ENCODE measurements around the gene PLA2G3. TPM values are rescaled to one million over a fixed set of nuclear protein-coding genes. Genes with fewer than 3 reads are reported as not detected.

Gene PLA2G3
- total and polyA plus RNA-seq, 2 of the 13 experiments (the other 11 are each of a cell fraction or from before 2014, with no cell fraction given), result 0.12 to 0.42 TPM

GRCh38 chr22:31107178-31107893 is 33.0 kb downstream of the PLA2G3 start, which contains the start of gene SELENOM (continued):
- 0 out of 2 replicates have a peak, but pooled peaks have one; percentile 76 for TF ChIP-seq ZNF567 (CRISPR knock-in tag; IDR thresholded peaks at IDR 0.05; ENCODE audit: borderline replicate concordance)
- peak; percentile 57 for TF ChIP-seq HDAC1 (CRISPR knock-in tag; IDR thresholded peaks at IDR 0.05)
- TF ChIP-seq HIVEP1 (CRISPR knock-in tag; IDR thresholded peaks at IDR 0.05), result 0 out of 2 replicates have a peak, but pooled peaks have one; percentile 13
- TF ChIP-seq ZMYM4 (CRISPR knock-in tag; IDR thresholded peaks at IDR 0.05), result 0 out of 2 replicates have a peak, but pooled peaks have one; percentile 23
- TF ChIP-seq TRIM22 (IDR thresholded peaks at IDR 0.05), result no peak
- 0 out of 2 replicates have a peak, but pooled peaks have one; percentile 20 for TF ChIP-seq SALL1 (CRISPR knock-in tag; IDR thresholded peaks at IDR 0.05)
- TF ChIP-seq ZSCAN9 (CRISPR knock-in tag; IDR thresholded peaks at IDR 0.05; ENCODE audit: borderline replicate concordance), result peak; percentile 66; the same call in 1 of the 2 replicates
- TF ChIP-seq ZEB1 (IDR thresholded peaks at IDR 0.05; ENCODE audit: insufficient replicate concordance, low read depth), result no peak
- TF ChIP-seq ZNF501 (CRISPR knock-in tag; IDR thresholded peaks at IDR 0.05), result peak; percentile 65; the same call in 1 of the 2 replicates
- TF ChIP-seq RAD21 (CRISPR knock-in tag; IDR thresholded peaks at IDR 0.05), result peak; percentile 90
- TF ChIP-seq GTF2F1 (IDR thresholded peaks at IDR 0.05; ENCODE audit: low read length), result no peak
- peak; percentile 41; the same call in 1 of the 3 replicates for TF ChIP-seq MXI1 (IDR thresholded peaks at IDR 0.05; ENCODE audit: borderline replicate concordance, low read depth, low read length)
- TF ChIP-seq KLF6 (CRISPR knock-in tag; IDR thresholded peaks at IDR 0.05), result 0 out of 2 replicates have a peak, but pooled peaks have one; percentile 35
- no peak for TF ChIP-seq SP1 (IDR thresholded peaks at IDR 0.05)
- peak; percentile 65 for TF ChIP-seq SP1 (CRISPR knock-in tag; IDR thresholded peaks at IDR 0.05)
- TF ChIP-seq HNRNPH1 (optimal IDR thresholded peaks at IDR 0.05; ENCODE audit: low read depth, low read length), result no peak
- no peak for TF ChIP-seq ZNF12 (CRISPR knock-in tag; IDR thresholded peaks at IDR 0.05)
- 0 out of 2 replicates have a peak, but pooled peaks have one; percentile 54 for TF ChIP-seq ZNF225 (CRISPR knock-in tag; IDR thresholded peaks at IDR 0.05)
- 0 out of 2 replicates have a peak, but pooled peaks have one; percentile 17 for TF ChIP-seq TBX2 (CRISPR knock-in tag; IDR thresholded peaks at IDR 0.05; ENCODE audit: borderline replicate concordance)
- TF ChIP-seq, protein P1, sequence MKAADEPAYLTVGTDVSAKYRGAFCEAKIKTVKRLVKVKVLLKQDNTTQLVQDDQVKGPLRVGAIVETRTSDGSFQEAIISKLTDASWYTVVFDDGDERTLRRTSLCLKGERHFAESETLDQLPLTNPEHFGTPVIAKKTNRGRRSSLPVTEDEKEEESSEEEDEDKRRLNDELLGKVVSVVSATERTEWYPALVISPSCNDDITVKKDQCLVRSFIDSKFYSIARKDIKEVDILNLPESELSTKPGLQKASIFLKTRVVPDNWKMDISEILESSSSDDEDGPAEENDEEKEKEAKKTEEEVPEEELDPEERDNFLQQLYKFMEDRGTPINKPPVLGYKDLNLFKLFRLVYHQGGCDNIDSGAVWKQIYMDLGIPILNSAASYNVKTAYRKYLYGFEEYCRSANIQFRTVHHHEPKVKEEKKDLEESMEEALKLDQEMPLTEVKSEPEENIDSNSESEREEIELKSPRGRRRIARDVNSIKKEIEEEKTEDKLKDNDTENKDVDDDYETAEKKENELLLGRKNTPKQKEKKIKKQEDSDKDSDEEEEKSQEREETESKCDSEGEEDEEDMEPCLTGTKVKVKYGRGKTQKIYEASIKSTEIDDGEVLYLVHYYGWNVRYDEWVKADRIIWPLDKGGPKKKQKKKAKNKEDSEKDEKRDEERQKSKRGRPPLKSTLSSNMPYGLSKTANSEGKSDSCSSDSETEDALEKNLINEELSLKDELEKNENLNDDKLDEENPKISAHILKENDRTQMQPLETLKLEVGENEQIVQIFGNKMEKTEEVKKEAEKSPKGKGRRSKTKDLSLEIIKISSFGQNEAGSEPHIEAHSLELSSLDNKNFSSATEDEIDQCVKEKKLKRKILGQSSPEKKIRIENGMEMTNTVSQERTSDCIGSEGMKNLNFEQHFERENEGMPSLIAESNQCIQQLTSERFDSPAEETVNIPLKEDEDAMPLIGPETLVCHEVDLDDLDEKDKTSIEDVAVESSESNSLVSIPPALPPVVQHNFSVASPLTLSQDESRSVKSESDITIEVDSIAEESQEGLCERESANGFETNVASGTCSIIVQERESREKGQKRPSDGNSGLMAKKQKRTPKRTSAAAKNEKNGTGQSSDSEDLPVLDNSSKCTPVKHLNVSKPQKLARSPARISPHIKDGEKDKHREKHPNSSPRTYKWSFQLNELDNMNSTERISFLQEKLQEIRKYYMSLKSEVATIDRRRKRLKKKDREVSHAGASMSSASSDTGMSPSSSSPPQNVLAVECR (CRISPR knock-in tag; IDR thresholded peaks at IDR 0.05; ENCODE audit: borderline replicate concordance), result peak; percentile 37; the same call in 1 of the 2 replicates
- TF ChIP-seq SP5 (CRISPR knock-in tag; IDR thresholded peaks at IDR 0.05; ENCODE audit: borderline replicate concordance, low read depth), result peak; percentile 36; the same call in 1 of the 2 replicates
- no peak for TF ChIP-seq HMG20A (CRISPR knock-in tag; IDR thresholded peaks at IDR 0.05; ENCODE audit: borderline replicate concordance)
- peak; percentile 43 for TF ChIP-seq TEAD3 (CRISPR knock-in tag; optimal IDR thresholded peaks at IDR 0.05; ENCODE audit: borderline replicate concordance)
- TF ChIP-seq SMAD3 (CRISPR knock-in tag; IDR thresholded peaks at IDR 0.05), result 0 out of 2 replicates have a peak, but pooled peaks have one; percentile 29
- TF ChIP-seq SOX6 (IDR thresholded peaks at IDR 0.05), result no peak
- peak; percentile 28; the same call in 1 of the 2 replicates for TF ChIP-seq SOX6 (CRISPR knock-in tag; IDR thresholded peaks at IDR 0.05)
- TF ChIP-seq ZNF75D (CRISPR knock-in tag; IDR thresholded peaks at IDR 0.05; ENCODE audit: borderline replicate concordance), result no peak
- 0 out of 2 replicates have a peak, but pooled peaks have one; percentile 24 for TF ChIP-seq ZNF598 (CRISPR knock-in tag; IDR thresholded peaks at IDR 0.05; ENCODE audit: borderline replicate concordance)
